Stimulated activated CD8-positive, alpha-beta memory T cell treated with anti-CD3 and anti-CD28 coated beads, Interleukin-4, amount 100 ng/mL, for 48 hours (primary cell): Measurements from ENCODE around the gene FAM217B.
"Not testable (repeated sequence)": the region's sequence is repeated elsewhere in the genome, so short reads cannot be mapped to it uniquely, and the experiment has no call there.

Source experiments
- DNase-seq: peaks from one replicate; pipeline ENCODE4 v3.0.0-alpha.2; 2020

Gene FAM217B

DNA sequence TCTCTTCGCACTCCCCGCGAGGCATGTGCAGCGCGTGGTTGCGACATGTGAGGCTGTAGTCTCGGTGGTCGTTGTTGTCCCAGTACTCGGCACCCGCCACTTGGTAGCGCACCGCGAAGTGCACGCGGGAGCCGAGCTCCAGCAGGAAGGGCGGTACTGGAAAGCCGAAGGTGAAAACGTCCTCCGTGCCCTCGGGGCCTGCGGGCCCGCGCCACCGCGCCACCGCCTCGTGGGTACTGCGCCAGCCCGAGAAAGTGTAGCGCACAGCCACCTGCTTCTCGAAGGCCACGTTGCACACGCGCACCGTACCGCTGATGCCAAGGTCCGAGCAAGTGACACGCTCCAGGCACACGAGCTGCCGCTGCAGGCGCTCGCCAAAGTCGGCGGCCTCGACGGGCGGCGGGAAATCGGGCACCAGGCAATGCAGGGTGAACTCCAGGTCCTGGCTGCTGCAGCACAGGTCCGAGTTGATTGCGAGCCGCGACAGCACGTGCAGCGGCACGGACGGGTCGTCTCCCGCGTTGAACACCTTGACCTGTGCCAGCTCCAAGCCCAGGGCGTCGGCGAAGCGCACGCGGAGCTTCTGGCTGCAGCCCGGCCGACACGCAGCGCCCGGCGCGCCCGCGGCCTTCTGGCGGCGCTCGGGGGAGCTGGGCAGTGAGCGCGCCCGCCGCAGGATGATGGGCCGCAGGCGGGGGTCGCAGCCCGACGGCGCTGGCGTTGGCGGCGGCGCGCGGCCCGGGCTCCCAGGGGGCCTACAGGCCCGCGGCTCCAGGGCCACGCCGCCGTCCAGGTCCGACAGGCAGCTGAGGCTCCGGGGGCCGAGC is 924 bp upstream of the FAM217B start:
- no peak for DNase-seq

DNA sequence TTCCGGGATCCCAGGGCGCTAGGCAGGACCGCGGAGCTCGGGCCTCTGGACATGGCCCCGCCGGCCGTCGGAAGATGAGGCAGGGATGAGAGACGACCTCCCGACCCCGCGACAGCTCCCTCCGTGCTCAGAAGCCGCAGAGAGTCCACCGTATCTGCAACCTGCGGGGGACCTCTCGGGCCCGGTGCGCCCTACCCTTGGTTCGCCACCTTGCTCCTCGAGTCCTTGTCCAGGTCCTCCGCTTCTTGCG is 385 bp upstream of the FAM217B start:
- no peak for DNase-seq

DNA sequence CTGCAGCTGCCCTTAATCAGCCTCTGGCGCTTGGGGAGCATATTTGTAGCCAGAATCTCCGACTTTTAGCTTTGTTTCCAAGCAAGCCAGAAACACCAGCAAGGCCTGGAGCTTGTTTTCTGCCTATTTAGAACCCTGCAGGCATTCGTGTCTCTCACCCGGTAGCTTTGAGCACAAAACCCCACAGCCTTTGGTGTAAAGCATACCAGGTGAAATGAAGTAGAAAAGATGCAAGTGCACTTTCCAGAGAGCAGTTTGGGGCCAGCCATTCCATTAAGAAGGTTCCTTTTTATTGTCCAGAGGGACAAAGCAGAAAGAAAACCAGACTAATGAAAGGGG is 736 bp downstream of the FAM217B start:
- no peak for DNase-seq

DNA sequence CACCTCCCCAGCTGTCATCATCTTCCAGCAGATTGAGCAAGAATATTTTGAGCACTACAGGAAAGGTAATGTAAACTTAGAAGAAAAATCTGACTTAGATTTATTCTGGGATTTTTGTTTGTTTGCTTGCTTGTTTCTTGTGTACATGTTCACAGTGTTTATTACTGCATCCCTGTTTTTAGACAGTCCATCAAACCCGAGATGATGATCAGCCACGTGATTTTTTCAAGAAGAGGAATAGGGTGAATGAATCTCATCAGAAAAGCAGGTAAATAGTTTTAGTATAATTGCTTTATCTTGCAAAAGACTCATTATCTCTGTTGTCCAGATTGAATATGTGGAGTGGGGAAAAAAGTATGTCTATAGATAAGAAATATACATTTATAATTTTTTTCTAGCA is 2.1 kb downstream of the FAM217B start:
- no peak for DNase-seq

DNA sequence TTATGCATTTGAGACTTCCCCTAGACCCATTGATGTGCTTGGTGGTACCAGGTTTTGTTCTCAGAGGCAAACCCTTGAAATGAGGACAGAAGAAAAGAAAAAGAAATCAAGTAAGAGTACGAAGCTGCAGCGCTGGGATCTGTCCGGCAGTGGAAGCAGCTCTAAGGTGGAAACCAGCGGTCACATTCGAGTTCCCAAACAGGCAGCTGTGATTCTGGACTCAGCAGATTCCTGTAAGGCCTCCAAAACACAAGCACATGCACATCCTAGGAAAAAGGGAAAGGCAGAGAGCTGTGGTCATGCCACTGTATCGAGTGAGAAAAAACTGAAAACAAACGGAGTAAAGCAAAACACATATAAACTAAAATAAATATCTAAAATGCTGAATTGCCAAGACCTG is 4.5 kb downstream of the FAM217B start:
- no peak for DNase-seq

GRCh38 chr20:59945175-59945574 is 5.0 kb downstream of the FAM217B start:
- no peak for DNase-seq

- no peak for DNase-seq
Observed at GRCh38 chr20:59945731-59946130, 5.5 kb downstream of the FAM217B start.

GRCh38 chr20:59947376-59947775 is 7.2 kb downstream of the FAM217B start:
- DNase-seq, result no peak

DNA sequence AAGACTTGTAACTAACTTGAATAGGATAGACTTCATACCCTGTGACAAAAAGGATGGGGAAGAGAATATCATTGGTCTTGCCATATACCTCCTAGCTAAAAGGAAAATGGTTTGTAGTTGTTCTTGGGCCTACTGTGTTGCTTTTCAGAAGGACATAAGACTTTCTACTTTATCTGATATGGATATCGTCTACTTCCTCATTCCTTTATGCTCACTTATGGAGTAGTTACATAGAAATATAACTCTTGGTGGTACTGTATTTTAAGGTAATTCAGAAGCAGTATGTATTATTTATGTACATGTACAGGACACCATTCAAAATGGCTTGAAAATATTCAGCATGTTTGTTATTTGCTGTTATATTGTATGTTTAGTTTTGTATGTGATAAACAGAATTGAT is 8.0 kb downstream of the FAM217B start:
- DNase-seq, result no peak

DNA sequence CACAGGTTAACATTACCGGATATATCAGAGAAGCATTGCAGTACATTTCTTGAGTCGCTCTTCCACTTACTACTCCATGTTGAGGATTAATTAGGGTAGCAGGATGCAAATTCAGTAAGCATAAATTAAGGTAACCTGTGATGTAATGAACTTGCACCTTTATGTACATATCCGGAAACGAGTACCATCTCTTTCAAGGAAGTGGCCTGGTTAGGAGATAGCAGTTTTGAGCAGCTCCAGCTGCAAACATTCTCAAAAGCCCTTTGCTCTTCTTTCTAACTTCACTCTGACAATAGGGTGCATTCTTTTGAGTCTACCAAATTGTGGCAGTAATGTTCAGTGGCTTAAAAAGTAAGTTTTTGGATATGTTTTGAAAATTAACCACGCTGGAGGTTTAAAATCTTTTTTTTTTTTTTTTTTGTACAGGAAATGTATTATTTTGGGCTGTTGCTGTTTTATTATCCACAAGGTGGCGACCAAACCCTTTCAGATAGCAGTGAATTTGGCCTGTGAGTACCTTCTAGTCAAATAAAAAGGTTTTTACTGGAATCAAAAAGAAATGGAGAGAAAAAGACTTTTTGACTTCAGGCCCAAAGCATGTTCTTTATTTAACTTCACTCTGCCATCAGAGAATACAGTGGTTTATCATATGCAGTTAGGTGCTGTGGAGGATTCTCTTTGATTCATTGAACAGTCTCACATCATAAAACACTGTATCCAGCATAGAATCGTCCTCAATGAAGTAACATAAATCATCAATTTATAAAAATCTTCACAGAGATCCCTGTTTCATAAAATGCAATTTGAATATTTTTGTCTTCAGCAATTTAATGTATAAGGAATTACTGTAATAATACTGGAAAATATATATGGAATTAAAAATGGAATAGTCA is 8.9 kb downstream of the FAM217B start:
- no peak for DNase-seq

- DNase-seq, result no peak
Observed at GRCh38 chr20:59949911-59950310, 9.7 kb downstream of the FAM217B start.

- DNase-seq, result no peak
Observed at GRCh38 chr20:59954718-59955117, 14.5 kb downstream of the FAM217B start.

GRCh38 chr20:59955131-59955796 is 15.1 kb downstream of the FAM217B start:
- no peak for DNase-seq

- not testable (repeated sequence) for DNase-seq
Observed at GRCh38 chr20:59957568-59957967, 17.4 kb downstream of the FAM217B start.

DNA sequence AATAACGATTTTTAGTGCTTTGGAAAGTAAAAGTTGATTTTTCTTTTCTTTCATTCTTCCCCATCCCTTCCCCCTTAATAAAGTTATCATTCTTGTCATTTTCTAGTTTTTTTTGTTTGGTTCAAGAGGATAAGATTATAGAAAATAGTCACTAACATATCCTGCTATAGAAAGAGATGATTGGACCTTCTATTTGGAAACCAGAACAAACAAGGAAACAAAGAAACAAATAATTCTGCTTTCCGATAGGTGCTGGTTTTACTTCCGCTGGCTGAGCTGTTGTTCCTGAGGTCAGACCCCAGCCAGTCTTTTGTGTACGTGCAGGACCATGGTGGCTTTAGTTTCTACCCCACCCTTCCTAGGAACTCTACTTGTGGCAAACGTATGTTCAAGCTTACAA is 17.9 kb downstream of the FAM217B start, which contains the start of gene CDH26:
Gene CDH26, plus strand, starts transcription at position 301 of the 400 bp plus-strand sequence. CDS start 304 bp downstream, outside the sequence.
- DNase-seq, result no peak

DNA sequence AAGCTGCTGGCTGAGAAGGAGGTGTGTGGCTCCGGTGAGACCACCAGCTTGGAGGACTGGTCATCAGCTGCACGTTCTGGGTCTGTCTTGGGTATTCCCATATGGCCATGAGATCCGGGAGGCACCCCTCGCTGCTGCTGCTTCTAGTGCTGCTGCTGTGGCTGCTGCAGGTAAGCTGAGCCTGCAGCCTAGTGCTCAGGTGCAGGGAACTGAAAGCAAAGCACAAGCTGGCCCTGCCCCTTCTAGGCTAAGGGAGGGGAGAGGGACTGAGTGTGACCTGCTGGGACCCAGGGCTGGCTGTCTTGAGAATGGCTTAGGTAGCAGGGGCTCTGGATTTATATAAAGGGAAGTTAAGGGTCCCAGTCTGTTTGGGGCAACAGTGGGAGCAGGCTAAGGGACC is 18.4 kb downstream of the FAM217B start:
- DNase-seq, result no peak

GRCh38 chr20:59961423-59961822 is 21.2 kb downstream of the FAM217B start:
- no peak for DNase-seq

DNA sequence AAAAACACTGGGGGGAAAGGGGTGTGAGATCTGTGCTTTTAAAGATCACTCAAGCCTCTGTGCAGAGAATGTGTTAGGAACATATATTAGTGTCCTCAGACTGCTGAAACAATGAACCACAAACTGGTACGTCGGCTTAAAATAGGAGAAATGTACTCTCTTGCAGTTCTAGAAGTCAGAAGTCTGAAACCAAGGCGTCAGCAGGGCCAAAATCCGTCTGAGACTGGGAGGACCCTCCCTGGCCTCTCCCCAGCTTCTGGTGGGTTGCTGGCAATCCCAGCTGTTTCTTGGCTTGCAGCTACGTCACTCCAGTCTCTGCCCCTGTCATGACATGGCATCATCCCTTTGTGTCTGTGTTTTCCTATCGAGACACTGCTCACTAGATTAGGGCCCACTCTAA is 22.0 kb downstream of the FAM217B start:
- DNase-seq, result no peak

DNA sequence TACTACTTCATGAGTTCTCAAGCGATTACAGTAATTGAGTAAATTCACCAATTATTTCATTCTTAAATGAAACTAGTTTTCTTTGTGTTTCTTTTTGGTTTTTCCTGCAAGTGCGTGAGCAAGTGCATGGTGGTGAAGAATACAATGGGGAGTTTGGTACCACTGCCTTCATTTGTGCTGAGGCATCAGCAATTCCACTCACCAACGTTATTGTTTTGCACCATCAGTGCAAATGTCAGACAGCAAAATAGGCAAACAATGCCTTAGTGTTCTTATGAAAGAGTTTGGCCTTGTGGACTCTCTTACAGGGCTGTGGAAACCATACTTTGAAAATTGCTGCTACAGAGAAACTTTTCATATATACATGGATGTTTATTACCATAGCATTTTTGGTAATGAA is 26.2 kb downstream of the FAM217B start:
- no peak for DNase-seq

DNA sequence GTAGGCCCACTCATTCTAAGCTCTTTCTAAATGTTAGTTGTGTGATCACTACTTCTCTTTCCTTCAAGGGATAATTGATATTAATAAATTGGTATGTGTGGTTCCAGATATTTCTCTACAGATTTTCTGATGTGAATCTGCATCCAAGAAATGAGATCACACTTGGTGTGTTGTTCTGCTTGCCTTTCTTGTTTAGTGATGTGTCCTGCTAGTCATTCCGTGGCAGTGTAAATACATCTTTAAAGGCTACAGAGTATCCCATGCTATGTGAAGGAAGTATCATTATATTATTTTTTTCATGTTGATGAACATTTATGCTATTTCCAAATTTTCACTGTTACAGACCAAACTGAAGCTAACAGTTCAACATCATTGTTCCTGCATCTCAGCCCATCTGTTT is 31.2 kb downstream of the FAM217B start:
- DNase-seq, result no peak

GRCh38 chr20:59972037-59972801 is 32.0 kb downstream of the FAM217B start:
- DNase-seq, result no peak

DNA sequence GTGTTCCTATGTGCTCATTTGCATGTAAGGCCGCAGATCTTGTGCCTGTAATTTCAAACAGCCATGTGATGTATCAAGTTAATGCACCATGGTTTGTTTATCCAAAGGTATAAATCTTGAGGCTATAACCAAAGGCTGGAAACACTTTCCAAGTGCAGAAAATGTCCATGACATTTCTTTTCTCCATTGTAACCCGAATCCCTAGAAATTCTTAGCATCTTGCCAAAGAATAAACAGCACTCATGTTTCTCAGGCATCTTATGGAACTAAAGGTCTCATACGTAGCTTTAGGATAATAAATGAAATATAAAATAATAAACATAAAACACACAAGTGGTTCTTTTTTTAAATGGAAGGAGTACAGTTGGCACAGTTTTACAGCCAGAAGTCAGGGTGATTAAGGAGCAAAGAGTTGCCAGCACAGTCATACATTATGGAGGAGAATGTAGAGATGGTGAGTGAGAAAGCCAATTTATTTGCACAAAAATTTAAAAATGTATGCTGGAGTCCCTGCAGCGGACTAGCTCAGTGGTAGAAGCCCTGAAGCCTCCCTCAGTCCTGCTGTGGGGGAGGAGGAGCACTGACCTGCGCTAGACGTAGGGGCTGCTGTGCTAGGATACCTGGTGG is 36.1 kb downstream of the FAM217B start:
- no peak for DNase-seq

- no peak for DNase-seq
Observed at GRCh38 chr20:59977086-59977485, 36.9 kb downstream of the FAM217B start.
